ENCODE results near the gene NFE2L1. TPM values are rescaled to one million over a fixed set of nuclear protein-coding genes. Genes with fewer than 3 reads are reported as not detected.
A peak's percentile ranks its signal among the peaks of the same experiment; 100 is the strongest.

NFE2L1 gene
- total and polyA plus RNA-seq, 9 of the 15 experiments (the other 6 are each of a cell fraction or from before 2014, with no cell fraction given), result 2.0 to 68.6 (median 39.7) TPM

GRCh38 chr17:48054238-48055185 lies 6.4 kb downstream of the NFE2L1 start (continued):
- TF ChIP-seq ZNF639 (CRISPR knock-in tag; conservative IDR thresholded peaks at IDR 0.05 in 1 of 2, IDR thresholded peaks at IDR 0.05 in 1 of 2), result no peak
- no peak for TF ChIP-seq GTF2F1 (IDR thresholded peaks at IDR 0.05; ENCODE audit: low read depth, low read length)
- no peak for TF ChIP-seq SMAD1 (IDR thresholded peaks at IDR 0.05; ENCODE audit: low read depth, low read length, partially characterized antibody)
- no peak for TF ChIP-seq HDAC1 (IDR thresholded peaks at IDR 0.05)
- TF ChIP-seq RFX1 (IDR thresholded peaks at IDR 0.05), result peak; percentile 88
- no peak for TF ChIP-seq SMAD2 (IDR thresholded peaks at IDR 0.05; ENCODE audit: low read depth, low read length)
- peak; percentile 41 for TF ChIP-seq HNRNPLL (IDR thresholded peaks at IDR 0.05; ENCODE audit: low read depth, low read length, poor library complexity, severe bottlenecking)
- TF ChIP-seq CREB3L1 (IDR thresholded peaks at IDR 0.05; ENCODE audit: borderline replicate concordance, low read depth), result no peak
- no peak for TF ChIP-seq EP400 (IDR thresholded peaks at IDR 0.05)
- no peak for TF ChIP-seq HES1 (IDR thresholded peaks at IDR 0.05; ENCODE audit: low read depth)
- TF ChIP-seq ETS2 (tag; IDR thresholded peaks at IDR 0.05; ENCODE audit: borderline replicate concordance, poor library complexity, severe bottlenecking), result no peak
- TF ChIP-seq ZNF79 (CRISPR knock-in tag; IDR thresholded peaks at IDR 0.05; ENCODE audit: low read depth), result no peak
- TF ChIP-seq ETV5 (CRISPR knock-in tag; IDR thresholded peaks at IDR 0.05; ENCODE audit: low read depth), result no peak
- no peak for TF ChIP-seq THRAP3 (IDR thresholded peaks at IDR 0.05; ENCODE audit: borderline replicate concordance)
- TF ChIP-seq KHSRP (IDR thresholded peaks at IDR 0.05), result no peak
- no peak for TF ChIP-seq PHTF2 (CRISPR knock-in tag; IDR thresholded peaks at IDR 0.05)
- no peak for TF ChIP-seq TAL1 (IDR thresholded peaks at IDR 0.05)
- TF ChIP-seq TRIM28 (IDR thresholded peaks at IDR 0.05), result no peak
- TF ChIP-seq MXI1 (IDR thresholded peaks at IDR 0.05; ENCODE audit: low read depth, low read length), result 0 out of 2 replicates have a peak, but pooled peaks have one; percentile 19
- no peak for TF ChIP-seq ETV6 (IDR thresholded peaks at IDR 0.05; ENCODE audit: borderline replicate concordance in 1 of 2, low read depth in 2 of 2, low read length in 1 of 2)
- TF ChIP-seq ETV6 (CRISPR knock-in tag; IDR thresholded peaks at IDR 0.05; ENCODE audit: borderline replicate concordance), result no peak
- TF ChIP-seq POLR2H (tag; IDR thresholded peaks at IDR 0.05; ENCODE audit: low read depth), result no peak
- 0 out of 2 replicates have a peak, but pooled peaks have one; percentile 18 for TF ChIP-seq CHD2 (IDR thresholded peaks at IDR 0.05; ENCODE audit: low read depth, low read length)
- no peak for TF ChIP-seq ZBTB17 (CRISPR knock-in tag; IDR thresholded peaks at IDR 0.05)
- TF ChIP-seq SPI1 (IDR thresholded peaks at IDR 0.05; ENCODE audit: borderline replicate concordance, low read depth, low read length), result no peak
- TF ChIP-seq DACH1 (IDR thresholded peaks at IDR 0.05; ENCODE audit: partially characterized antibody), result peak; percentile 46
